ENCODE results near the gene TRPC6. TPM values are rescaled to one million over a fixed set of nuclear protein-coding genes. Genes with fewer than 3 reads are reported as not detected.

The TRPC6 gene
- polyA plus RNA-seq, 3 donors = 7.4 to 10.7 (median 8.6) TPM

DNA sequence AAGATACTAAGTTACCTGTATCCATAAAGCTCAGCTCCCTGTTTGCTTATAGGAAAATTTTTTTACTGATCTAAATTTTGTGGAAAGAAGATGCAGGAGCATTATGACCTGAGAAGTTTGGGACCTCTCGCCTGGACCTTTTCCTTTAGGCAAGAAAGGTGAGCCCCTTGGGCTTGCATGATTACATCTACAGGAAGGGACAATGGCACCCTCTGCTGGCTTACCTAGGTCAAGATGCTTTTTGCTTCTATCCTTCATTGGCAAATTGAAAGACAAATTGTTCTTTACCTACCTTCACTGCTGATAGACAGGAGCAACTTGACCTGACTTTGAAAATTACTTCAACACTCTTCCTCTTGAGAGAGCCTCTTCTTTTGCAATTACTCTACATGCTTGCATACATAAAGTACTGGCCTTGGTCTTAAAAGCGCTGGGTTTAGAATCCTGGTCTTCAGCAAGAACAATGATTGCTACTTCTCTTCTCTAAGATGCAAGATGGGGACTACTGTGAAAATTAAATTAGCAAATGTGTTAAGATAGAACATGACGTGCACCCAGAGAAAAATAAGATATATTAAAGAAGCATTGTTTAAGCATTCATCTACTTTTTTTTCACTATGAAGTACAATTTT, 147.2 kb downstream of the TRPC6 start:
- DNase-seq (ENCODE audit: extremely low read depth in 1 of 11, low read depth in 9 of 11, low spot score in 4 of 11) = peak in 5 of 11 donors; percentile 13 to 20 (median 15)

DNA sequence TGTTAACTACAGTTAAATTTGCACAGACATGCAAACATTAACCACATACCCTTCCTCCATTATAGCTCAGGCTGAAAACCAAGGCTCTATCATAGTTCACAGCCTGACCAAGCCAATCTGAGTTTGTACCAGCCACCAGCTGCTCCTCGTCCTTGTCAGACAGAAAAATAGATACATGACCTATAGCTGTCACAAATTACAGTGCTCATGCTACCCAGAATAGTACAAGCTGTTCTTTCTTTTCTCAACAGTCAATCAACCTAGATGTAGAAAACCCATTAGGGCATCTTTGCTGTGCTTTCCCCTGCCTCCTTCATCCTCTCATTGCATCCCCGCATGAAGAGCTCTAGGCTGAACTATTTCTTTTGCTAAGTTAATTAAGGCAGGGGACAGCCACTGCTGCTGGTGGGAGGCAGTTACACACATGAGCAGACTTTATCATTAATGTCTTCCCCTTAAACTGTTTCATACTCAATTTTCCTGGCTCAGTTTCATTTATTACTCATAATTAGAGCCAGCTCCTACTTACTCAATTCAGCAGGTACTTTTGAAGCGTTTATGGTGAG, 148.3 kb downstream of the TRPC6 start:
- no peak for DNase-seq (ENCODE audit: extremely low read depth in 1 of 11, low read depth in 9 of 11, low spot score in 4 of 11)

DNA sequence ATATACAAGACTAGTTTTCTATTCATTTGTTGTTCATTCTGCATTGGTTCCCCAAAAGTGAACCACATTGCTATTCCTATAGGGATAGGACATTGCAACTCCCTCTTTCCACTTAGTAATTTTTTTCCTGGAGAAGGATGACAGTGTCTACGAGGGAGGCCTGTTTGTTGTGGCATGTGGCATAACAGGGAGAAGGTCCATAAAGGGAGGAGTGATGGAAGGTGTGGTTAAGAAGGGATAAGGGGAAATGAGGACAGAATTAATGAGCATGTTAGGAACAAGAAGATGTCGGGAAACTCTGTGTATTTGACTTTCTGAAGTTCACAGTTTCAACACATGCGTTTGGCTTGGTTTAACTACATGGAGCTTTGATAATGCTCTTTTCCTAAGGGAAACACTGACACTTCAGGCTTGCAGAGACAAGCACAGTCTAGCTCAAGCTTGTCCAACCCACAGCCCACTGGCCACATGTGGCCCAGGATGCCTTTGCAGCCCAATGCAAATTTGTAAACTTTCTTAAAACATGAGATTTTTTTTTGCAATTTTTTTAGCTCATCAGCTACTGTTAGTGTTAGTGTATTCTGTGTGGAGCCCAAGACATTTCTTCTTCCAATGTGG, 149.7 kb downstream of the TRPC6 start:
- no peak for DNase-seq (ENCODE audit: extremely low read depth in 1 of 11, low read depth in 9 of 11, low spot score in 4 of 11)

DNA sequence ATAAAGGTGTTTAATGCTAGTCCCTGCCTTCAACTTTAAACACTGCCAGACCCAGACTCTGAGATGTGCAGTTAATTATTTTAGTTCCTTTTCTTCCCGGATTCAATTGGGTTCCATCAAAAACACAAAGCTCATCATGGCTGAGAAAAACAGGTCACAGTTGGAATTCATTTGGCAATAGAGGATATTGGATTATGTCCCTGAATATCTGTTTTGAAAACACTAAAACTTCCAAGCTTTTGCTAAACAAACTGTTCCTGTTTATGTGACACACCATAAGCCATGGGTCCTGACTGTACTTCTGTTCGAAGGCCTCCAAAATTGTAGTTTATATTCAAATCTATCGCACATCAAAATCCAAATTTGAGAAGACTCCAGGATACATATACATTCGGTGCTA, 150.7 kb downstream of the TRPC6 start:
- DNase-seq (ENCODE audit: extremely low read depth in 1 of 11, low read depth in 9 of 11, low spot score in 4 of 11) = no peak

DNA sequence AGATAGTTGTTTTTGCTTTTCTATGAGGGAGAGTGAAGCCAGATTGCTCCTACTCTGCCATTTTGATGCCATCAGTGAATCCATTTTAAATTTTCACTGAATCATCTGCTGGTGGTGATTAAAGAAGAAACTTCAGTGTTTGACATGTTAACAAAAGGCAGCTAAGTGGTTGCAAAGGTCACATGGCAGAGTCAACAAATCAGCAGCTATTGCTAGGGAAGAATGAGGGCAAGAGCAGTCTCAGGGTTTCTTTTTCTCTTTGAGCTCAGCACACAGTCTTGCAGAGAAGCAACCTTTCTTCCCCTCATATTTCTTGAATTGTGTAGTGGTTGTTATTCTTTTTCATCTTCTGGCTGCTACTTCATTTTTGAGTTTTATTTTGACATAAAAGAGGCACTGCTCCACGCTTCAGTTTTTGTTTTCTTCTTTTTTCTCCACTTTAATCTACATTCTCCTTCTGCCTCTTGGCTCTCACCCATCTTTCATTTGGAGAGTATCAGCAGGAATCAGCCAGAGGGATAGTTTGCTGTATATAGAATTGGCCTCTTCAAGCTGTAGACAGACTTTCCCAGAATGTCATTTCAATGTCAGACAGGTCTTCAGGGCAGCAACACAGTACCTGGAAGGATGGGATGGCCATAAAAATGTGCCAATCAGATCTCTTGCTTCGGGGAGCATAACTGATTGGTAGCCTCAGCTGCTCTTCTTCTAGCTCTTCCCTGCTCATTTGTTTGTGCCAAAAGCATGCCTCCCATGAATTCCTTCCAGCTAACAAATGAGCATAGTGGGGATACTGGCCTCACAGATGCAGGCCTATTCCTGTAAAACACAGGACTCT, 153.9 kb downstream of the TRPC6 start:
- DNase-seq (ENCODE audit: extremely low read depth in 1 of 11, low read depth in 9 of 11, low spot score in 4 of 11) = no peak

DNA sequence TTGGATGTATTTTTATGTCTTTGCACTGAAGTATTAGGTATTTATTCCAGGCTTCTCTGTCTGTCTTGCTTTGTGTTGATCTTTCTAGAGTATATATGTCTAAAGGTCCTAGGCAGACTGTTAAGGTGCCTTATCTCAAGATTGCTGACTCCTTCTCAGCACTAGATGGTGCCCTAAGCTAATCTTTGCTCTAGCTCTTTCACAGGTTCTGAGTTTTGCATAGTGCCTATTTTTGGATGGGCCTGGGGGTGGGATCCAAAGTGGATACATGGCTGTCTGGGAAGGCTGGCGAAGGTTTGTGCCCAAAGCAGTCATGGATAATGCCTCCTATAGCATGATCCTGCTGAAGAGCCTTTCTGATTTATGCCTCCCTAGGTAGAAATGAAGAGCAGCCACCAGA, 154.9 kb downstream of the TRPC6 start:
- DNase-seq (ENCODE audit: extremely low read depth in 1 of 11, low read depth in 9 of 11, low spot score in 4 of 11) = no peak

DNA sequence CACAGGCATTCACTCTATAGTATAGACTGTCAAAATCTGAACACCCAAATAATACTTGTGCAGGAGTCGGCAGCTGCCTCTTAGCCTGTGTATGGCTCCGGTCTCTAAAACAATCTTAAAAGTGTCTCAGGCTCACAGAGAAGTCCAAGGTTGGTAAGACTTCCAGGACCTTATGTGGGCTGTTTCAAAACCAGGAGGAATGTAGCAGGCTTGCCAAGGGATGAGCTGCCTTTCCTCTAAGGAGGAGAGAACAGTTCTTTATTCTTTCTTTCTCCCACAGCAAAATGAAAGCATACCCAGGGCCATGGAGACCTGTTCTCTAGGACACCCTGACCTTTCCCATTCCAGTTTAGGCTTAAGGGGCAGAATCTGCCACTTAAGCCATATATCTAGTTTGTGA, 176.5 kb downstream of the TRPC6 start:
- DNase-seq (ENCODE audit: extremely low read depth in 1 of 11, low read depth in 9 of 11, low spot score in 4 of 11) = no peak

All from renal cortex interstitium (tissue), 11 donors.